ENCODE results near the gene EFNB3. TPM values are rescaled to one million over a fixed set of nuclear protein-coding genes. Genes with fewer than 3 reads are reported as not detected.

Gene EFNB3
- total and polyA plus RNA-seq, 8 donors: 0.29 to 2.9 (median 1.3) TPM; not detected in 2

DNA sequence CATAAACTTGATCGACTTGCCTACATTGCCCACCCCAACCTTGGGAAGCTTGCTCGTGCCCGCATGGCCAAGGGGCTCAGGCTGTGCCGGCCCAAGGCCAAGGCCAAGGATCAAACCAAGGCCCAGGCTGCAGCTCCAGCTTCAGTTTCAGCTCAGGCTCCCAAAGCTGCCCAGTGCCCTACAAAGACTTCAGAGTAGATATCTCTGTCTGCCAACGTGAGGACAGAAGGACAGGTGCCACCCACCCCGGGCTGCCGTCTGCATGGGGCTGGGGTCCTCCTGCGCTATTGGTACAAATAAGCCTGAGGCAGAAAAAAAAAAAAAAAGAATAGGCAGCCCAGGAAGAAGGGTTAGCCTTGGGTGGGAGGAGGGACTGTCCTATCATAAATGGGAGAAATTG, 49.7 kb downstream of the EFNB3 start:
- no peaks in the 10 kb centered on the region for H3K9me3 ChIP-seq
- intact Hi-C loops (cut with DNase I; ENCODE audit: low total_unique reads): no loop called here
- WGBS, 5 donors: 80 to 94% (median 83%) methylated on average over 7 to 8 of the region's 8 CpGs
- H3K27ac ChIP-seq: no peak overlapping the region
- TF ChIP-seq, protein P1, sequence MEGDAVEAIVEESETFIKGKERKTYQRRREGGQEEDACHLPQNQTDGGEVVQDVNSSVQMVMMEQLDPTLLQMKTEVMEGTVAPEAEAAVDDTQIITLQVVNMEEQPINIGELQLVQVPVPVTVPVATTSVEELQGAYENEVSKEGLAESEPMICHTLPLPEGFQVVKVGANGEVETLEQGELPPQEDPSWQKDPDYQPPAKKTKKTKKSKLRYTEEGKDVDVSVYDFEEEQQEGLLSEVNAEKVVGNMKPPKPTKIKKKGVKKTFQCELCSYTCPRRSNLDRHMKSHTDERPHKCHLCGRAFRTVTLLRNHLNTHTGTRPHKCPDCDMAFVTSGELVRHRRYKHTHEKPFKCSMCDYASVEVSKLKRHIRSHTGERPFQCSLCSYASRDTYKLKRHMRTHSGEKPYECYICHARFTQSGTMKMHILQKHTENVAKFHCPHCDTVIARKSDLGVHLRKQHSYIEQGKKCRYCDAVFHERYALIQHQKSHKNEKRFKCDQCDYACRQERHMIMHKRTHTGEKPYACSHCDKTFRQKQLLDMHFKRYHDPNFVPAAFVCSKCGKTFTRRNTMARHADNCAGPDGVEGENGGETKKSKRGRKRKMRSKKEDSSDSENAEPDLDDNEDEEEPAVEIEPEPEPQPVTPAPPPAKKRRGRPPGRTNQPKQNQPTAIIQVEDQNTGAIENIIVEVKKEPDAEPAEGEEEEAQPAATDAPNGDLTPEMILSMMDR (IDR thresholded peaks at IDR 0.05): no peak
- no peak for TF ChIP-seq POLR2AphosphoS5 (IDR thresholded peaks at IDR 0.05)
- no peak for TF ChIP-seq POLR2A (IDR thresholded peaks at IDR 0.05)
- no peak for TF ChIP-seq EP300 (IDR thresholded peaks at IDR 0.05)
- H3K4me1 ChIP-seq: no peaks in the 10 kb centered on the region
- H3K27me3 ChIP-seq: peaks cover 0 to 11% (median 0%) of the 10 kb centered on the region in 3 donors
- H3K36me3 ChIP-seq: no peaks in the 10 kb centered on the region
- DNase-seq: no peak
- H3K4me3 ChIP-seq: no peak overlapping the region

DNA sequence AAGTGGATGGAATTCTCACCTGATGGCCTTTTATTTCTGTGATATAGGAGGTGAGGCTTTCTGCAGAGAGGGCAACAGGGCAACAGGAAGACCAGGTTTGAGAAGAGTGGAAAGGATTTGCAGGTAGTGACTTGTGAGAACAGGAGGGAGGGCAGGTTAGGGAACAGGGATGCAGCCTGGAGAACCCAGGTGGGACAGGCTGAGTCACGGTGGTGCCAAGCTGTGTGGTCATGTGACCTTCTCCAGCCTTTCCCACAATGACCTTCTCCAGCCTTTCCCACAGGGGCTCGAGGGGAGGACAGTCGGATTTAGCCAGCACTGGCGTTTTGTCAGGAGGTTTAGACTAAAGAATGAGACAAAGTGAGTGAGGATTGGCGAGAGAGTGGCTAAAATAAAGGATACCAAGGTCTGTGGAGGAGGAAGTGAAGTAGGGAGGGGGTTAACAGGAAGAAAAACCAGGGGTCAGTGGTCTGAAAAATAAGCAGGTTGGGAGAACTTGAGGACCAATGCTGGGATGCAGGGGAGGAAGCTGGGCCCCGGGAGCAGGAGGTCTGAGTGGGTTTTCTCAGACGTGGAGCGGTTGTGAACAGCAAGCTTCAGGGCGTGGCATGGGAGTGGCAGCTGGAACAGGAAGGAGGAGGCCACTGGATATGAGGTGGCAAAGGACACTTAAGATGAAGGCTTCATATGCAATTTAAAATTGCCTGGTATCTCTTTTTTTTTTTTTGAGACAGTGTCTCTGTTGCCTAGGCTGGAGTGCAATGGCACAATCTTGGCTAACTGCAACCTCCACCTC, 50.3 kb downstream of the EFNB3 start:
- no peak for DNase-seq
- H3K4me3 ChIP-seq: no peak overlapping the region
- no peak for TF ChIP-seq POLR2A (IDR thresholded peaks at IDR 0.05)
- TF ChIP-seq POLR2AphosphoS5 (IDR thresholded peaks at IDR 0.05): no peak
- TF ChIP-seq EP300 (IDR thresholded peaks at IDR 0.05): no peak
- TF ChIP-seq, protein P1 (IDR thresholded peaks at IDR 0.05): no peak

DNA sequence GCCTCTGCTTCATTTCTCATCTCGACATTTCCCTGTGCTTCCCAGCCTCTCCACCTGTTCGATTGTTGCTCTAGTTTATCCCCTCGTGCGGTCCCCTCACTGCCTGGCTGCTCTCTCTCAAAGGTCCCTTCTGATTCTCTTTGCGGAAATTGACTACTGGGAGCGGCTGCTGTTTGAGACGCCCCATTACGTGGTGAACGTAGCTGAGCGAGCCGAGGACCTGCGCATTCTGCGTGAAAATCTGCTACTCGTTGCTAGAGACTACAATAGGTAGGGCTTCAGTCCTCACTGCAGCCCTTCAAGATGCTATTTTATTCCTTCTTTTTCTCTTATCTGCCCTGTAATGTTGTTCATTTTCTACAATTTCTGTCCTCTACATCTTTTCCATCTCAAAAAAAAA, 52.0 kb downstream of the EFNB3 start:
- TF ChIP-seq POLR2A (IDR thresholded peaks at IDR 0.05) (no peak), POLR2AphosphoS5 (IDR thresholded peaks at IDR 0.05) (no peak), EP300 (IDR thresholded peaks at IDR 0.05) (no peak)
- TF ChIP-seq, protein P1 (IDR thresholded peaks at IDR 0.05): no peak
- Histone ChIP-seq H3K9me3 (no peaks in the 10 kb centered on the region), H3K4me3 (no peak overlapping the region), H3K27me3 (peaks cover 0 to 11% (median 0%) of the 10 kb centered on the region in 3 donors), H3K36me3 (no peaks in the 10 kb centered on the region), H3K27ac (no peak overlapping the region), H3K4me1 (no peaks in the 10 kb centered on the region)
- intact Hi-C loops (cut with DNase I; ENCODE audit: low total_unique reads): no loop called here
- no peak for DNase-seq
- WGBS, 5 donors: 86 to 92% (median 88%) methylated on average over 14 of the region's 14 CpGs

More for the DNA sequence above, 50.3 kb downstream of the EFNB3 start:
- Histone ChIP-seq H3K27ac (no peak overlapping the region), H3K9me3 (no peaks in the 10 kb centered on the region), H3K4me1 (no peaks in the 10 kb centered on the region), H3K27me3 (peaks cover 0 to 11% (median 0%) of the 10 kb centered on the region in 3 donors), H3K36me3 (no peaks in the 10 kb centered on the region)
- WGBS, 5 donors: 32 to 47% (median 42%) methylated on average over 9 of the region's 9 CpGs
- intact Hi-C loops (cut with DNase I; ENCODE audit: low total_unique reads): no loop called here

Other genes with a start within 250 kb of the EFNB3 start
- 10 to 100 TPM; 15.8 to 31.5 (median 29.0) TPM for gene ZBTB4, start 225.6 kb upstream of the EFNB3 start, total RNA-seq
- gene ZBTB4, start 225.6 kb upstream of the EFNB3 start, polyA plus RNA-seq: 10 to 100 TPM; 16.3 to 18.0 (median 17.9) TPM
- gene SLC35G6, start 223.8 kb upstream of the EFNB3 start, total RNA-seq: not detected
- not detected for gene SLC35G6, start 223.8 kb upstream of the EFNB3 start, polyA plus RNA-seq
- gene POLR2A, start 220.8 kb upstream of the EFNB3 start, total RNA-seq: 100 to 1,000 TPM in 2 of 5 donors, 10 to 100 TPM in 3; 55.4 to 750 (median 85.2) TPM
- gene POLR2A, start 220.8 kb upstream of the EFNB3 start, polyA plus RNA-seq: 10 to 100 TPM in 1 of 3 donors, 1 to 10 TPM in 2; 8.1 to 12.7 (median 10.0) TPM
- 100 to 1,000 TPM in 1 of 5 donors, 10 to 100 TPM in 3, 1 to 10 TPM in 1; 6.1 to 199 (median 49.6) TPM for gene TNFSF12, start 156.1 kb upstream of the EFNB3 start, total RNA-seq
- gene TNFSF12, start 156.1 kb upstream of the EFNB3 start, polyA plus RNA-seq: 10 to 100 TPM; 31.7 to 48.0 (median 45.1) TPM
- gene TNFSF13, start 146.5 kb upstream of the EFNB3 start, total RNA-seq: 10 to 100 TPM; 15.6 to 55.4 (median 22.6) TPM
- gene TNFSF13, start 146.5 kb upstream of the EFNB3 start, polyA plus RNA-seq: 10 to 100 TPM; 24.0 to 35.9 (median 32.0) TPM
- 10 to 100 TPM; 22.0 to 78.6 (median 49.9) TPM for gene SENP3, start 143.3 kb upstream of the EFNB3 start, total RNA-seq
- 10 to 100 TPM; 39.3 to 55.0 (median 53.0) TPM for gene SENP3, start 143.3 kb upstream of the EFNB3 start, polyA plus RNA-seq
- gene CD68, start 125.6 kb upstream of the EFNB3 start, total RNA-seq: 10 to 100 TPM; 11.1 to 19.2 (median 13.9) TPM
- gene CD68, start 125.6 kb upstream of the EFNB3 start, polyA plus RNA-seq: 10 to 100 TPM; 13.8 to 39.6 (median 28.9) TPM
- gene MPDU1, start 121.3 kb upstream of the EFNB3 start, total RNA-seq: 100 to 1,000 TPM in 3 of 5 donors, 10 to 100 TPM in 2; 64.8 to 188 (median 117) TPM
- gene MPDU1, start 121.3 kb upstream of the EFNB3 start, polyA plus RNA-seq: 10 to 100 TPM; 27.2 to 67.4 (median 64.0) TPM
- gene SOX15, start 115.1 kb upstream of the EFNB3 start, total RNA-seq: 1 to 10 TPM in 1 of 5 donors, not detected in 4; 1.7 TPM
- gene SOX15, start 115.1 kb upstream of the EFNB3 start, polyA plus RNA-seq: 10 to 100 TPM in 1 of 3 donors, under 1 TPM in 2; 0.76 to 48.1 (median 0.81) TPM
- 10 to 100 TPM; 11.0 to 33.3 (median 23.3) TPM for gene FXR2, start 90.3 kb upstream of the EFNB3 start, total RNA-seq
- gene FXR2, start 90.3 kb upstream of the EFNB3 start, polyA plus RNA-seq: 10 to 100 TPM; 22.7 to 28.5 (median 23.2) TPM
- gene SAT2, start 77.4 kb upstream of the EFNB3 start, total RNA-seq: 100 to 1,000 TPM in 2 of 5 donors, 10 to 100 TPM in 3; 11.6 to 235 (median 42.6) TPM
- 100 to 1,000 TPM; 126 to 209 (median 184) TPM for gene SAT2, start 77.4 kb upstream of the EFNB3 start, polyA plus RNA-seq
- 1 to 10 TPM in 1 of 5 donors, not detected in 4; 1.2 TPM for gene SHBG, start 75.1 kb upstream of the EFNB3 start, total RNA-seq
- under 1 TPM in 2 of 3 donors, not detected in 1; 0.20 to 0.37 TPM for gene SHBG, start 75.1 kb upstream of the EFNB3 start, polyA plus RNA-seq
- gene ATP1B2, start 54.3 kb upstream of the EFNB3 start, total RNA-seq: under 1 TPM in 2 of 5 donors, not detected in 3; 0.45 to 0.55 TPM
- under 1 TPM; 0.12 to 0.90 (median 0.76) TPM for gene ATP1B2, start 54.3 kb upstream of the EFNB3 start, polyA plus RNA-seq
- gene TP53, start 17.7 kb upstream of the EFNB3 start, total RNA-seq: 10 to 100 TPM in 4 of 5 donors, 1 to 10 TPM in 1; 5.8 to 34.8 (median 25.2) TPM
- 10 to 100 TPM; 12.3 to 26.4 (median 13.0) TPM for gene TP53, start 17.7 kb upstream of the EFNB3 start, polyA plus RNA-seq
- gene WRAP53, start 16.7 kb upstream of the EFNB3 start, total RNA-seq: 1 to 10 TPM; 1.8 to 3.9 (median 2.9) TPM
- 10 to 100 TPM in 2 of 3 donors, 1 to 10 TPM in 1; 8.6 to 12.6 (median 11.6) TPM for gene WRAP53, start 16.7 kb upstream of the EFNB3 start, polyA plus RNA-seq
- 1 to 10 TPM in 1 of 5 donors, under 1 TPM in 3, not detected in 1; under 0.01 to 8.0 (median 0.24) TPM for gene DNAH2, start 12.5 kb downstream of the EFNB3 start, total RNA-seq
- gene DNAH2, start 12.5 kb downstream of the EFNB3 start, polyA plus RNA-seq: under 1 TPM in 2 of 3 donors, not detected in 1; 0.08 to 0.31 TPM
- 10 to 100 TPM in 4 of 5 donors, 1 to 10 TPM in 1; 7.5 to 27.2 (median 12.9) TPM for gene KDM6B, start 129.0 kb downstream of the EFNB3 start, total RNA-seq
- 1 to 10 TPM; 4.6 to 9.6 (median 6.0) TPM for gene KDM6B, start 129.0 kb downstream of the EFNB3 start, polyA plus RNA-seq
- 1 to 10 TPM in 3 of 5 donors, not detected in 2; 1.8 to 3.8 (median 3.5) TPM for gene TMEM88, start 149.9 kb downstream of the EFNB3 start, total RNA-seq
- 10 to 100 TPM; 17.0 to 36.0 (median 17.4) TPM for gene TMEM88, start 149.9 kb downstream of the EFNB3 start, polyA plus RNA-seq
- gene NAA38, start 152.4 kb downstream of the EFNB3 start, total RNA-seq: 100 to 1,000 TPM in 2 of 5 donors, 10 to 100 TPM in 3; 42.0 to 281 (median 94.5) TPM
- 100 to 1,000 TPM; 131 to 153 (median 151) TPM for gene NAA38, start 152.4 kb downstream of the EFNB3 start, polyA plus RNA-seq
- gene CYB5D1, start 152.8 kb downstream of the EFNB3 start, total RNA-seq: 10 to 100 TPM in 1 of 5 donors, 1 to 10 TPM in 3, not detected in 1; 1.8 to 12.0 (median 3.3) TPM
- gene CYB5D1, start 152.8 kb downstream of the EFNB3 start, polyA plus RNA-seq: 1 to 10 TPM; 4.9 to 9.0 (median 5.3) TPM
- gene CHD3, start 183.6 kb downstream of the EFNB3 start, total RNA-seq: 100 to 1,000 TPM in 1 of 5 donors, 10 to 100 TPM in 4; 43.0 to 190 (median 60.7) TPM
- gene CHD3, start 183.6 kb downstream of the EFNB3 start, polyA plus RNA-seq: 10 to 100 TPM; 51.9 to 97.3 (median 69.1) TPM
- 1 to 10 TPM in 4 of 5 donors, not detected in 1; 1.0 to 9.3 (median 6.0) TPM for gene RNF227, start 211.1 kb downstream of the EFNB3 start, total RNA-seq
- gene RNF227, start 211.1 kb downstream of the EFNB3 start, polyA plus RNA-seq: 1 to 10 TPM; 1.1 to 3.4 (median 1.2) TPM
- gene KCNAB3, start 224.7 kb downstream of the EFNB3 start, total RNA-seq: 1 to 10 TPM in 3 of 5 donors, under 1 TPM in 1, not detected in 1; 0.37 to 7.8 (median 4.9) TPM
- 1 to 10 TPM in 1 of 3 donors, under 1 TPM in 2; 0.31 to 2.9 (median 0.87) TPM for gene KCNAB3, start 224.7 kb downstream of the EFNB3 start, polyA plus RNA-seq
- 10 to 100 TPM; 20.2 to 90.7 (median 43.2) TPM for gene TRAPPC1, start 226.7 kb downstream of the EFNB3 start, total RNA-seq
- gene TRAPPC1, start 226.7 kb downstream of the EFNB3 start, polyA plus RNA-seq: 100 to 1,000 TPM; 111 to 148 (median 116) TPM
- 100 to 1,000 TPM in 1 of 5 donors, 10 to 100 TPM in 4; 12.9 to 146 (median 29.5) TPM for gene CNTROB, start 227.0 kb downstream of the EFNB3 start, total RNA-seq
- gene CNTROB, start 227.0 kb downstream of the EFNB3 start, polyA plus RNA-seq: 10 to 100 TPM; 15.3 to 24.2 (median 20.0) TPM

Data from stomach (tissue), 9 donors.